Calu3 (cell line): ENCODE measurements around the gene ADM5. TPM values are rescaled to one million over a fixed set of nuclear protein-coding genes. Genes with fewer than 3 reads are reported as not detected.

Experiments used
- BruUV-seq: library from RNA; stranded (reverse); fragments of 400-500 nt; replicated peaks from 2 replicates; lab custom pipeline; 2021; lab: Mats Ljungman, UMichigan
- CTCF ChIA-PET: fragments of 300-600 bp; sonication (Branson Sonifier 250); formaldehyde crosslinking; loops from one replicate; lab custom pipeline; 2022; ENCODE audit warnings: antibody characterized with exemption; lab: Charles Lee
- DNase-seq: peaks from one replicate; pipeline ENCODE4 v3.0.0; 2022
- H3K27ac Mint-ChIP-seq: one replicate; pipeline ENCODE4 v1.8.0; 2022; ENCODE audit warnings: mixed read lengths; ENCODE audit not compliant: unreplicated experiment
- H3K27me3 Mint-ChIP-seq: one replicate; pipeline ENCODE4 v1.8.0; 2022; ENCODE audit warnings: mixed read lengths; ENCODE audit not compliant: unreplicated experiment
- H3K36me3 Mint-ChIP-seq: one replicate; pipeline ENCODE4 v1.8.0; 2022; ENCODE audit warnings: mild to moderate bottlenecking, moderate library complexity, mixed read lengths; ENCODE audit not compliant: insufficient read depth, unreplicated experiment
- H3K4me1 Mint-ChIP-seq: one replicate; pipeline ENCODE4 v1.8.0; 2022; ENCODE audit warnings: mild to moderate bottlenecking, low read depth, mixed read lengths; ENCODE audit not compliant: unreplicated experiment
- H3K4me3 Mint-ChIP-seq: one replicate; pipeline ENCODE4 v1.8.0; 2022; ENCODE audit warnings: mild to moderate bottlenecking, low read depth, moderate library complexity, mixed read lengths; ENCODE audit not compliant: unreplicated experiment
- H3K9me3 Mint-ChIP-seq: one replicate; pipeline ENCODE4 v1.8.0; 2022; ENCODE audit warnings: low read depth, mixed read lengths; ENCODE audit not compliant: unreplicated experiment
- CTCF ChIP-seq: fragments of 200-600 bp; IDR thresholded peaks from one replicate; pipeline ENCODE4 v1.8.0; 2022; ENCODE audit warnings: antibody characterized with exemption; ENCODE audit not compliant: unreplicated experiment
- intact Hi-C: fragments of 100-400 bp; cut with micrococcal nuclease; formaldehyde crosslinking; loops from one replicate; pipeline ENCODE4 v1.10.0; 2022; ENCODE audit not compliant: unreplicated experiment
- total RNA-seq: library from RNA; stranded (reverse); gene quantifications from 2 replicates; pipeline ENCODE4 v1.2.3, GENCODE V29; 2022

ADM5 gene
- total RNA-seq, 1 experiment from 2014 or later, result 18.5 TPM

- Mint-ChIP-seq H3K9me3 (no peaks in the 10 kb centered on the region), H3K27ac (no peak overlapping the region), H3K4me3 (no peak overlapping the region), H3K27me3 (peaks cover 44% of the 10 kb centered on the region), H3K36me3 (no peaks in the 10 kb centered on the region), H3K4me1 (no peaks in the 10 kb centered on the region)
- no peak for TF ChIP-seq CTCF
- BruUV-seq, result no TSS peak
- intact Hi-C loops, result loop anchor here (2.0 kb wide), 1 partner anchor 27 kb away; no protein-coding TSS in a partner anchor
- no peak for DNase-seq
- CTCF ChIA-PET, result no interaction called here
Observed at GRCh38 chr19:49727217-49728030, 38.0 kb downstream of the ADM5 start.

- no TSS peak for BruUV-seq
- Mint-ChIP-seq H3K36me3 (no peaks in the 10 kb centered on the region), H3K9me3 (no peaks in the 10 kb centered on the region), H3K27ac (no peak overlapping the region), H3K4me1 (no peaks in the 10 kb centered on the region), H3K27me3 (peaks cover 33% of the 10 kb centered on the region), H3K4me3 (no peak overlapping the region)
- no peak for TF ChIP-seq CTCF
- CTCF ChIA-PET, result interaction anchor here (0.6 kb wide), 1 partner anchor 468 kb away, joined by 3 read pairs; no protein-coding TSS in a partner anchor
- no peak for DNase-seq
- intact Hi-C loops, result no loop called here
Observed at GRCh38 chr19:49730166-49730565, 40.8 kb downstream of the ADM5 start.

GRCh38 chr19:49738268-49738667, 48.9 kb downstream of the ADM5 start:
- TF ChIP-seq CTCF, result no peak
- BruUV-seq, result no TSS peak
- H3K4me3 Mint-ChIP-seq, result no peak overlapping the region
- no peaks in the 10 kb centered on the region for H3K9me3 Mint-ChIP-seq
- intact Hi-C loops, result no loop called here
- DNase-seq, result no peak
- H3K36me3 Mint-ChIP-seq, result no peaks in the 10 kb centered on the region
- H3K27me3 Mint-ChIP-seq, result peaks cover 17% of the 10 kb centered on the region
- no peaks in the 10 kb centered on the region for H3K4me1 Mint-ChIP-seq
- CTCF ChIA-PET, result interaction anchor here (0.7 kb wide), 1 partner anchor 75 kb away, joined by 3 read pairs; the partner anchor contains the start of gene FUZ
- no peak overlapping the region for H3K27ac Mint-ChIP-seq

- H3K27me3 Mint-ChIP-seq, result peaks cover 17% of the 10 kb centered on the region
- H3K9me3 Mint-ChIP-seq, result no peaks in the 10 kb centered on the region
- intact Hi-C loops, result no loop called here
- no peak overlapping the region for H3K27ac Mint-ChIP-seq
- CTCF ChIA-PET, result interaction anchor here (0.6 kb wide), 1 partner anchor 446 kb away, joined by 3 read pairs; no protein-coding TSS in a partner anchor
- no peak overlapping the region for H3K4me3 Mint-ChIP-seq
- no TSS peak for BruUV-seq
- no peaks in the 10 kb centered on the region for H3K4me1 Mint-ChIP-seq
- H3K36me3 Mint-ChIP-seq, result no peaks in the 10 kb centered on the region
- no peak for TF ChIP-seq CTCF
- DNase-seq, result no peak
Observed at GRCh38 chr19:49739098-49739497, 49.7 kb downstream of the ADM5 start.
